Stimulated activated naive B cell treated with anti-CD40 and anti-IgM and Interleukin-4, amounts not matched to agents 10 μg/mL and 1 μg/mL and 100 μg/mL, for 72 hours (primary cell): Measurements from ENCODE around the gene FAM120AOS.

ENCODE experiments used
- ATAC-seq, 2 donors: fragments of 150-1000 bp; cut with Tn5 transposase; replicated peaks; 2 replicates each; pipeline ENCODE4 v1.10.0; 2021; ENCODE audit warnings: moderate library complexity in 1 of 2
- DNase-seq: peaks from one replicate; pipeline ENCODE4 v3.0.0; 2021
- H3K27ac Mint-ChIP-seq: one replicate; pipeline ENCODE4 v1.8.0; 2022; ENCODE audit warnings: mild to moderate bottlenecking, mixed read lengths
- H3K27me3 Mint-ChIP-seq, 2 donors: one replicate each; pipeline ENCODE4 v1.8.0; 2022; ENCODE audit warnings: mixed read lengths in 2 of 2
- H3K36me3 Mint-ChIP-seq, 2 donors: one replicate each; pipeline ENCODE4 v1.8.0; 2022; ENCODE audit warnings: mixed read lengths in 2 of 2, mild to moderate bottlenecking in 1 of 2
- H3K4me1 Mint-ChIP-seq, 2 donors: one replicate each; pipeline ENCODE4 v1.8.0; 2022; ENCODE audit warnings: mixed read lengths in 2 of 2, mild to moderate bottlenecking in 1 of 2
- H3K4me3 Mint-ChIP-seq, 2 donors: one replicate each; pipeline ENCODE4 v1.8.0; 2022; ENCODE audit warnings: mild to moderate bottlenecking in 2 of 2, mixed read lengths in 2 of 2, moderate library complexity in 1 of 2
- H3K9me3 Mint-ChIP-seq, 2 donors: one replicate each; pipeline ENCODE4 v1.8.0; 2022; ENCODE audit warnings: mixed read lengths in 2 of 2, mild to moderate bottlenecking in 1 of 2

The FAM120AOS gene

DNA sequence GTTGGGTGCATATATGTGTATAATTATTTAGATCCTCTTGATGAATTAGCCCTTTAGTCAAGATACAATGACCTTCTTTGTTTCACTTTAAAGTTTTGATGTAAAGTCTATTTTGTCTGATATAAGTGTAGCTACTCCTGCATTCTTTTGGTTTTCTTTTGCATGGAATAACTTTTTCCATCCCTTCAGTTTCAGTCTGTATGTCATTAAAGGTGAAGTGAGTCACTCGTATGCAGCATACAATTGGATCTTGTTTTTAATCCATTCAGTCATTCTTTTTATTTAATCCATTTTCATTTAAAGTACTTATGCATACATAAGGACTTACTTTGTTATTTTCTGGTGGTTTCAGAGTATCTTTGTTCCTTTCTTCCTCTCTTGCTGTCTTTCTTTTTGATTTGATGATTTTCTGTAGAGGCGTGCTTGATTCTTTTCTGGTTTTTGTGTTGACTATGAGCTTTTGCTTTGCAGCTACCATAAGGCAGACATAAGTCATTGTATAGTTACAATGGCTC is 38.1 kb downstream of the FAM120AOS start:
- Mint-ChIP-seq H3K27me3 (peaks cover 20 to 38% of the 10 kb centered on the region in 2 donors), H3K27ac (no peak overlapping the region), H3K4me1 (no peaks in the 10 kb centered on the region), H3K9me3 (peaks cover 6 to 12% of the 10 kb centered on the region in 2 donors), H3K36me3 (peaks cover 11 to 12% of the 10 kb centered on the region in 2 donors), H3K4me3 (no peak overlapping the region)
- DNase-seq (no peak), ATAC-seq (no peak)

DNA sequence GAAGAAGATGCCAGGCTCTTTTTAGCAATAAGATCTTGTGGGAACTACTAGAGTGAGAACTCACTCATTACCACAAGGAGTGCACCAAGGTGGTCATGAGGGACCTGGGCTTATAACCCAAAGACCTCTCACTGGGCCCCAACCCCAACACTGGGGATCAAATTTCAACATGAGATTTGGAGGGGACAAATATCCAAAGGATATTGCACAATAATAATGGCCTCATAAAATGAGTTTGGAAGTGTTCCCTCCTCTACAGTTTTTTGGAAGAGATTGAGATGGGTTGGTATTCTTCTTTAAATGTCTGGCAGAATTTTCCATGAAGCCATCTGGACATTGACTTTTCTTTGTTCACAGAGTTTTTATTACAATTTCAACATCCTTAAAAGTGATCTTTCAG is 39.9 kb downstream of the FAM120AOS start:
- H3K4me3 Mint-ChIP-seq: no peak overlapping the region

DNA sequence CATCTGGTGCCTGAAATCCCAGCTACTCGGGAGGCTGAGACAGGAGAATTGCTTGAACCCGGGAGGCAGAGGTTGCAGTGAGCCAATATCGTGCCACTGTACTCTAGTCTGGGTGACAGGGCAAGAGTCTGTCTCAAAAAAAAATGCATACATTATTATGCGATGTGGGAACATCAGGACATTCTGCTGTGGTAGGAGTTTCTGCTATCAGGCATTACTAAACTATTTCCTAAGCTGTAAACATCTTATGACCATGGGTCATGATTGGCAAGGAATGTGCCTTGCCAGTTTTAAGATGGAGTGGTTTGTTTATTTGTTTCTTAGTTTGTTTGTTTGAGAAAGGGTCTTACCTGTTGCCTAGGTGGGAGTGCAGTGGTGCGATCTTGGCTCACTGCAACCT is 47.0 kb downstream of the FAM120AOS start:
- no peak for ATAC-seq
- peaks cover 20 to 44% of the 10 kb centered on the region in 2 donors for H3K27me3 Mint-ChIP-seq
- H3K9me3 Mint-ChIP-seq: no peaks in the 10 kb centered on the region
- H3K4me1 Mint-ChIP-seq: no peaks in the 10 kb centered on the region
- H3K36me3 Mint-ChIP-seq: no peaks in the 10 kb centered on the region
- no peak for DNase-seq
- no peak overlapping the region for H3K4me3 Mint-ChIP-seq
- no peak overlapping the region for H3K27ac Mint-ChIP-seq

More for the DNA sequence above, 39.9 kb downstream of the FAM120AOS start:
- ATAC-seq: no peak
- DNase-seq: no peak
- no peaks in the 10 kb centered on the region for H3K4me1 Mint-ChIP-seq
- no peak overlapping the region for H3K27ac Mint-ChIP-seq
- peaks cover 5 to 6% of the 10 kb centered on the region in 2 donors for H3K36me3 Mint-ChIP-seq
- peaks cover 0 to 8% of the 10 kb centered on the region in 2 donors for H3K9me3 Mint-ChIP-seq
- H3K27me3 Mint-ChIP-seq: peaks cover 36 to 45% of the 10 kb centered on the region in 2 donors

DNA sequence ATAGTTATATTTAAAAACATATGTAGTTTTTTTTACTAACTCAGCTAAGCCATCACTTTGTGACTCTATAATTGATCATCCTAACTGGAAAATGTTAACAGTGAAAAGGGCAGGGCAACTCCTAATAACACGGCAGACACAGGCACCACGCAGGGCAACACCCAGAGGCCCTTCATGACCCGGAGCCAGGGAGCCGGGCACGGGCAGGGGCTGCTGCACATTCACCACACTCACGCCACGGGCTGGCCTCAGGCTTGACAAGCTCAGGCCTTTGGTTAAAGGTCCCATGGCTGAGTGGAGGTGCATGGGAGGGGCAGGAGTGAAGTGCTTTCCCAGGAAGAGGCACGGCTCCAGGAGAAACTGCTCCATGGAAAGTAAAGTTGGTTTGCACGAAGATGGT is 54.9 kb downstream of the FAM120AOS start:
- H3K27ac Mint-ChIP-seq: no peak overlapping the region
- DNase-seq: no peak
- no peaks in the 10 kb centered on the region for H3K4me1 Mint-ChIP-seq
- H3K9me3 Mint-ChIP-seq: no peaks in the 10 kb centered on the region
- no peaks in the 10 kb centered on the region for H3K36me3 Mint-ChIP-seq
- H3K27me3 Mint-ChIP-seq: peaks cover 12 to 21% of the 10 kb centered on the region in 2 donors
- ATAC-seq: no peak
- no peak overlapping the region for H3K4me3 Mint-ChIP-seq

DNA sequence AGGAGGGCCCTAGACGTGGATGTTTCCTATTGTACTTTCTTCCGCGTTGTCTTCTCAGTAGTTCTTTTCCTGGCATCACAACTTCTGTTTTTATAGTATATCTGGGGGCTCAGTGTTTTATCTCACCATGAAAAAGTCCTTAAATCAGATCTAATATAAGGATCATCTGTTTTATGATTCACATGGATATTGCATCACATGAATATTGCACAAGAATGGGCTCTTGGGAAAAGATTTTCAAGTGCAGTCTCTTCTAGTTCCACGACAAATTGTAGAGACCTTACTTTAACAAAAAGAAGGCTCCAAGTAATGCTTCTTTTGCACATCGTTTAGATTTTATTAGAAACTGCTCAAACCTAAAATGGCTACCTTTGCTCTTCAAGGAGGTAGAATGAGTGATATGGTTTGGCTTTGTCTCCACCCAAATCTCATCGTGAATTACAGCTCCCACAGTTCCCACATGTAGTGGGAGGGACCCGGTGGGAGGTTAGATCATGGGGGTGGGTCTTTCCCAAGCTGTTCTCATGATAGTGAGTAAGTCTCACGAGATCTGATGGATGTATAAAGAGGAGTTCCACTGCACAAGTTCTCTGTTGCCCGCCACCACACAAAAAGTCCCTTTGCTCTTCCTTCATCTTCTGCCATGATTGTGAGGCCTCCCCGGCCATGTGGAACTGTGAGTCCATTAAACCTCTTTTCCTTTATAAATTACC is 55.6 kb downstream of the FAM120AOS start:
- no peaks in the 10 kb centered on the region for H3K36me3 Mint-ChIP-seq
- H3K9me3 Mint-ChIP-seq: no peaks in the 10 kb centered on the region
- H3K4me3 Mint-ChIP-seq: no peak overlapping the region
- no peaks in the 10 kb centered on the region for H3K4me1 Mint-ChIP-seq
- H3K27me3 Mint-ChIP-seq: peaks cover 12 to 21% of the 10 kb centered on the region in 2 donors
- ATAC-seq (no peak), DNase-seq (no peak)
- H3K27ac Mint-ChIP-seq: no peak overlapping the region
